Epithelial cell of prostate (primary cell): ENCODE measurements around the gene RGS7.
"Not testable (repeated sequence)": the region's sequence is repeated elsewhere in the genome, so short reads cannot be mapped to it uniquely, and the experiment has no call there.

Experiments
- DNase-seq: peaks from one replicate; pipeline ENCODE4 v3.0.0-alpha.2; 2011; ENCODE audit warnings: low read depth, low spot score
- H3K27ac ChIP-seq: fragments of 450-650 bp; 2 replicates; pipeline ENCODE4 v1.5.1; 2017; ENCODE audit warnings: mild to moderate bottlenecking

RGS7 gene

DNA sequence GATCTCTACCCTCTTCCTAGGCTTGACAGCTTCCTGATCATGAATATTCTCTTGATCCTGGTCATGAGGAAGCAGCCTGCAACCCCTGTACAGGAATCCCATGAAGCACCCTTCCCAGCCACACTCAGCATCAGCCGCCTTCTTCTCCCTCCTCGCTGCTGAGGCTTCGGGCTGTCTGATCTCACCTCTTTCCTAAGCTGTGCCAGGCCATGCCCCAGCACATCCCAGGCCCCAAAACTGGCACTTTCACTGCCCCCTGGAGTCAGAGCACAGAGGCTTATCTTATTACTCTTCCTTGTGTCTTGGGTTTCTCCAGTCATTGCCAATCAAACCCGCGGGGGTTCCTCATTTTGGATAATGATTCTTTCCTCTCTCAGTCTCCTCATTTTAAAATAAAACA lies 259.5 kb downstream of the RGS7 start:
- no peak for DNase-seq
- no peak overlapping the region for H3K27ac ChIP-seq

DNA sequence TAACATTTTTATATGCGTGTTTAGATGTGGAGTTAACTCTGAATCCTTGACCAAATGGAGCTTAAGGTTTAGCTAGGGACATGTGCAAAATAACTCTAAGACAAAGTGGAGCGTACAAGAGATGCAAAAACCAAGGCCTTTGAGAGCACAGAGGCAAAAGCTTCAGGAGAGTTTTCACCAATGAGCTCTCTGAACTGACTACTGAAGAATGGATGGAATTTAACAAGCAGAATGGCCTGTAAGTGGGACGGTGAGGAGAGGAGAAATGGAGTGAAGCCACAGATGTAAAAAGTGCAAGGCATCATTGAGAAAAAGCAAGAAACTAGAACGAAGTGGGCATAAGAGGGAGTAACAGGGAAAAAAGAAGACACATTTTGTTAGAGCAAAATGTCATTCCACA lies 260.0 kb downstream of the RGS7 start:
- no peak overlapping the region for H3K27ac ChIP-seq
- DNase-seq, result no peak

DNA sequence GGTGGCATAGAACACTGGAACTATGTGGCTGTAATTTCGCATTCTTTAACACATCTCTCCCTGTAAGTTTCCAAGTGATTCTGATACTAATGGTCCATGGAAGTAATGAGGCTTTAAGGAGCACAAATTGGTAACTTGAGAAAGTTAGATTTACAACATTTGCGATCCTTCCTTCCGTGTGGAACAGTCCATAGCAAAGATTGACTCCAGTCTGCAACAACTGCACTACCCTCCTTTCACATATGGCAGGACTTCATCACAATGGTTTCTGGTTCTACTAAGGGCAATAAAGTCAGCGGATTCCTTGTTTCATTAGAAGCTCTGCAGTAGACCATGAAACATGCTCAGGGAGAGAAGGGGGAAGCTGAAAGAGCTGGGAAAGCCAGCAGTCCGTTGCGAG lies 261.2 kb downstream of the RGS7 start:
- no peak overlapping the region for H3K27ac ChIP-seq
- DNase-seq, result no peak

GRCh38 chr1:241090798-241091197 lies 266.2 kb downstream of the RGS7 start:
- DNase-seq, result no peak
- no peak overlapping the region for H3K27ac ChIP-seq

GRCh38 chr1:241089066-241089465 lies 267.9 kb downstream of the RGS7 start:
- not testable (repeated sequence) for H3K27ac ChIP-seq, DNase-seq

GRCh38 chr1:241088075-241088474 lies 268.9 kb downstream of the RGS7 start:
- DNase-seq, H3K27ac ChIP-seq: not testable (repeated sequence)

DNA sequence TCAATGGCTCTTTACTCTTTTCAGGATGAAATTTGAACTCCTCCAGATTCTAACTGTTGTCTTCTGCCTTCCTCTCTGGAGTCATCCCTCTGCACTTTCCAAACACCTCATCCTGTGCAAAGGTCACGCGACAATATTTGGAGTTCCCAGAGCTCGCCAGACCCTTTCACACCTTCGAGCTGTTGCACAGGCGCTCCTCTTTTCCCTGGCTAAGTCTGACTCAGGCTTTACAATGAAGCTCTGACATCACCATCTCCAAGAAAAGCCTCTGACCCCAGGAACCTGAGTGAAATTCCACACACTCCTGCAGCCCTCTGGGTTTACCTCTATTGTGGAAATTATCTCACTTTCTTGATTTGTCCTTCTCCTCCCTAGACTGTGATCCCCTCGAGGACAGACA lies 270.3 kb downstream of the RGS7 start:
- DNase-seq, result no peak
- H3K27ac ChIP-seq, result no peak overlapping the region

- DNase-seq, result no peak
Measured at GRCh38 chr1:241083285-241083684, 273.7 kb downstream of the RGS7 start.

GRCh38 chr1:241081473-241081872 lies 275.5 kb downstream of the RGS7 start:
- H3K27ac ChIP-seq, result no peak overlapping the region
- no peak for DNase-seq

More at GRCh38 chr1:241083285-241083684, 273.7 kb downstream of the RGS7 start:
- H3K27ac ChIP-seq, result no peak overlapping the region

DNA sequence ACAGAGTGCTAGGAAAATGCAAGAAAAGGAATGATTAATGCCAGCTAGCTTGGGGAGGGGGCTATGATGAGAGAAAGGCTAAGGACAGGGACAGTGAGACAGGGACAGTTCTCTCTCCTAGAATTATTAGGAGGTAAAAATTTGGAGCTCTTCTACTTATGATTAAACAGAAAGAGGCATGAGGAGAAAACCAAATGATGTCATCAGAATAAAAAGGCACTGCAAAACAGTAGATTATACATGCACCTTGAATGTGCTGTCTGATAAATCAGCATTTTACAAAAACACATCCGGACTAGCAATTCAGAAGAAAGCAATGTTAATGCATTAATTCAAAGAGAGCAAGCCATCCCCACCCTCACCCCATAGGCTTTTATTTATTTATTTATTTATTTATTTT lies 277.5 kb downstream of the RGS7 start:
- DNase-seq, result no peak
- H3K27ac ChIP-seq, result no peak overlapping the region

DNA sequence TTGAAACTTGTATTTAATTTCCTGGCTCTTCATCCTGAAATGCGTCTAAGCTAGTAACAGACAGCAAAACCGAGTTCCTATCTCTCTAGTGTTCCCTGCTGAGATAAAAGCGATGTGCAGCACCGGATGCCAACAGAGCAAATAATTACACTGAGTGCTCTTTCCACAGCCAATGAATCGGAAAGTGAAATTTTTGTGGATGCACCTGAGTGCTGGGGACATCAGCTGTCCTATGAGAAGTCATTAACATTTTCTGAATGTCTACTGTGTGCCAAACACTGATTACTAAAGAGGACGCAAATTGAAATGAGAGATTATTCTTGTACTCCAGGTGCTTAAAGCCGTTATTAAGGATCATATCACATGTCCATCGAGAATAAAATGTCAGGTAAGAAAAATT lies 278.0 kb downstream of the RGS7 start:
- H3K27ac ChIP-seq, result no peak overlapping the region
- no peak for DNase-seq

GRCh38 chr1:241077386-241078147 lies 279.4 kb downstream of the RGS7 start:
- no peak overlapping the region for H3K27ac ChIP-seq

DNA sequence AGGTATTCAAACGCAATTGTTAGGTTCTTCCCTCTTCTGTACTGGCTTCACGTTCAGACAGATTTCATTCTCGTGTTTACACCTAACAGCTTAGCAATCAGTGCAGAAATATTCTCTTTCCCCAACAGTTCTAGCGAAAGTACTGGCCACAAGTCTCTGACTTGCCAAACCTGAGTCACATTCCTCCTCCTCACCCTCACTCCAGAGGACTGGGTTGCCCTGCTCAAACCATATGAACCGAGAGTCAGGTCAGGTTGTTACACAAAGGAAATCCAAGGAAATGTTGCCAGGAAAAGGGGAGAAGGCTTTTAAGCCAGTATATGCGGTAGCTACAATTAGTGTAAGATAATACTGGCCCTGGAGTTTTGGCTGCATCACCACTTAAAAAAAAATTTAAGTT lies 282.5 kb downstream of the RGS7 start:
- DNase-seq, result no peak

More at GRCh38 chr1:241077386-241078147, 279.4 kb downstream of the RGS7 start:
- DNase-seq, result no peak

DNA sequence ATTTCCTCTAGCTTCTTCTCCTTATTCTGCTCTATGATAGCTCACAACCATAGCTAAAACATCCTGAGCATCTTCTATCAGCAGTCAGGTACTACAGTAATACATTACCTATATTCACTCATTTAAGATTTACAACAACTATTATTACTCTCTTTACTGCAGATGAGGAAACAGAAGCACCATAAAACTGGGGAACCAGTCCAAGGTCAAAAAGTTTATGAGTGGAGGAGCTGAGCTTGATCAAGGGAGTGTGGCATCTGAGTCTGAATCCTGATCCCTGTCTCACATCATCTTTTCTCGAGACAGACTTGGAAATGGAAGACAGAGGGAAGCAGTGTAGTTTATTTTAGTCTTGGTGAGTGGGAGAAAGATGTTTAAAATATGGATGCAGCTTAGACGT lies 288.6 kb downstream of the RGS7 start:
- no peak overlapping the region for H3K27ac ChIP-seq
- no peak for DNase-seq

More for the DNA sequence above, 282.5 kb downstream of the RGS7 start:
- no peak overlapping the region for H3K27ac ChIP-seq

GRCh38 chr1:241063276-241063675 lies 293.7 kb downstream of the RGS7 start:
- DNase-seq, result no peak
- no peak overlapping the region for H3K27ac ChIP-seq

DNA sequence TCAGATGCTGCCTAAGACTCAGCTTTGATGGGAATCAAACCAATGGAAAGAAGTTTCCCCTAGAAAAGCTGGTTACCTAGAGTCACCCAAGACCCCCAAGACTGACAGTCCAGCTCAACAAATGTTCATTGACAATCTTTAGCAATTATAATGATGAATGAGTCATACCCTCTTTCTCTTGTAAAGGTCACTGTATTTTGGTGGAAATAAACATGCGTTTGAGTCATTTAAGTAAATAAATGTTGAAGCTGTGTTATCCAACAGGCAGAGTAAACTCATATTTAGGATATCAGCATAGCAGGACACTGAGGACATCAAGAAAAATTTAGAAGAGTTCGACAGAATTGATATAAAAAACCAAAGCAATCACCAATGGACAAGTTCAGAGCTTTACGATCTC lies 295.9 kb downstream of the RGS7 start:
- H3K27ac ChIP-seq, result no peak overlapping the region
- no peak for DNase-seq

DNA sequence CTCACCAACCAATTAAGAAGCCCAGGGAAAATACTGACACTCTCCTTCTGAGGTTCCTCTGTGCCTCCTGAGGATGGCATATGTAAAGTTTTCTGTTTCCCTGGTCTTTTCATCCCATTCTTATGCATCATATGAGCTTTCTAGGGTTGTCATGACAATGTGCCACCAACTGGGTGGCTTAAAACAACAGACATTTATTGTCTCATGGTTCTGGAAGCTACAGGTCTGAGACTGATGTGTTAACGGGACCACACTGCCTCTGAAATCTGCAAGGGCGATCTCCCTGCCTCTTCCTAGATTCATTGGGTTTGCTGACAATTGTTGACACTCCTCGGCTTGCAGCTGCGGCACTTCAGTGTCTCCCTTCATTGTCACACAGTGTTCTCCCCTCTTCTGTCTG lies 308.4 kb downstream of the RGS7 start:
- no peak for DNase-seq
- no peak overlapping the region for H3K27ac ChIP-seq

GRCh38 chr1:241045659-241046058 lies 311.3 kb downstream of the RGS7 start:
- no peak for DNase-seq
- H3K27ac ChIP-seq, result no peak overlapping the region

DNA sequence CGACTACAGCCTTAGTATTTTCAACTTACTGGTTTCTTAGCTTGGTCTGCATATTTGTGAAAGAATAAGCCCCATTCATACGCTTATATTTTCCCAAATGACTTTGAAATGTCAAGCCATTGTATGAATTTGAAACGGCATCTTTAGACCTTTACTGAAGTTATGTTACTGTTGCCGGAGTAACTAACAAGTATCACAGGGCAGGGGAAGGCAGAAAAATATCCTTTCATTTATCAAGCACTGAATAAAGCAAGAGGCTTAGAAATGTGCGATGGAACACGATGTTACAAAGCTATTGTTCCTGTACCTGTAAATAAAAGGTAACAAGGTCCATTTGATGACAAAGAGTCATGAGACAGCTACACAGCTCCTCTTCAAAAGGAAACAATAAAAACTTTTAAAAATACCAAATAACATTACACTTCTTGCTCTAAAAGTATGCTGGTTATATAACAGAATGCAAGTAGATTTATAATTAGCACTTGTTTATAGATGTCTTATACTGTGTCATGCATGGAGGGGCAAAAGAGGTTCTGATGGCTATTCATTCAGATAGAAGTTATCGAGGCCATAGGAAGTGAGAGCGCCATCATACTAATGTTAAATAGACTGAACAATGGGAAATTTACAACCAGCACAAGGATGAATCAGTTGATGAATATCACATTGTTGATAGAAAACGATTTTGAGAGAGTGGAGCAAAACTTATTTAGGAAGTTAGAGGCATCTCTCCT lies 322.6 kb downstream of the RGS7 start:
- DNase-seq, result no peak

DNA sequence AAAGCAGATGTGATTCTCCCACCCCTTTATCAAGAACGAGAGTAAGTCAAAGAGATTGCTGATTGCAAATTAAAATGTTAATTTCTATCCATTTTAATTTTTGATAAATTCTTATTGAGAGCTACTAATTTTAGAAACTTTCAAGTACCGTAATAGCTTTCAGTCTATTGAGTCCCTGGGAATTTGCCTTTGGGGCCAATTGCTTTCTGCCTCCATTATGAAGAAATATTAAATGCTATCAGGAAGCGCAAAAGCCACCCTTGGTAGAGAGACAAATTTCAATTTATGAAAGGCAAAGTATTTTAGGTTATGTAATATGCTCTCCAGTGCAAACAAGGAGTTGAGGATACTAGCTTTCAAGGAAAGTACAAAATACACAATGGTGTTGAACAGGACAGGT lies 332.2 kb downstream of the RGS7 start:
- no peak overlapping the region for H3K27ac ChIP-seq
- no peak for DNase-seq

More for the DNA sequence above, 322.6 kb downstream of the RGS7 start:
- H3K27ac ChIP-seq, result no peak overlapping the region

GRCh38 chr1:241022366-241022765 lies 334.6 kb downstream of the RGS7 start:
- H3K27ac ChIP-seq, result no peak overlapping the region
- DNase-seq, result no peak
